ENCODE data around the gene PKP3.

GRCh38 chr11:370070-370941 lies 23.7 kb upstream of the PKP3 start:
- TF ChIP-seq CTCF (IDR thresholded peaks at IDR 0.05) (no peak), EP300 (IDR thresholded peaks at IDR 0.05) (no peak)
